HL-60 (cell line): Measurements from ENCODE around the gene PCDHB8.
"Not testable (repeated sequence)": the region's sequence is repeated elsewhere in the genome, so short reads cannot be mapped to it uniquely, and the experiment has no call there.

Experiments
- DNase-seq, 2 experiments: peaks; one replicate each; pipeline ENCODE4 v3.0.0-alpha.2; 2010 to 2020; ENCODE audit warnings: low read depth in 1 of 2, low spot score in 1 of 2
- H3K27ac ChIP-seq: fragments of 250-450 bp; sonication (Bioruptor Pico); replicated peaks from 2 replicates; pipeline ENCODE4 v1.5.1; 2020; ENCODE audit warnings: mild to moderate bottlenecking, moderate library complexity
- H3K27me3 ChIP-seq: fragments of 250-450 bp; sonication (Bioruptor Pico); 2 replicates; pipeline ENCODE4 v1.5.1; 2021; ENCODE audit warnings: mild to moderate bottlenecking, moderate library complexity; ENCODE audit not compliant: insufficient read depth, poor library complexity, severe bottlenecking
- H3K4me3 ChIP-seq: replicated peaks from 2 replicates; pipeline ENCODE4 v1.5.1; 2011; ENCODE audit warnings: mild to moderate bottlenecking, control low read depth, low read length; ENCODE audit not compliant: insufficient read depth
- GABPA ChIP-seq: IDR thresholded peaks from 2 replicates; pipeline ENCODE4 v1.6.1; 2012; ENCODE audit warnings: low read depth
- POLR2AphosphoS5 ChIP-seq: IDR thresholded peaks from 2 replicates; pipeline ENCODE4 v1.6.1; 2012; ENCODE audit warnings: low read depth
- SPI1 ChIP-seq: IDR thresholded peaks from 2 replicates; pipeline ENCODE4 v1.6.1; 2012; ENCODE audit warnings: low read depth, mild to moderate bottlenecking, borderline replicate concordance
- long read RNA-seq: library from polyadenylated mRNA; unstranded; transcript quantifications from one replicate; pipeline ENCODE4 v2.0.0, GENCODE V29; 2020
- TF ChIP-seq, protein P1 (sequence below): IDR thresholded peaks from 2 replicates; pipeline ENCODE4 v1.6.1; 2012; ENCODE audit warnings: low read depth; ENCODE audit not compliant: insufficient replicate concordance
- TF ChIP-seq, protein P2 (sequence below): IDR thresholded peaks from one replicate; pipeline ENCODE4 v1.5.1; 2011; ENCODE audit warnings: low read length, control low read depth, inconsistent platforms; ENCODE audit not compliant: insufficient read depth

The PCDHB8 gene
- long read RNA-seq = 0 reads

DNA sequence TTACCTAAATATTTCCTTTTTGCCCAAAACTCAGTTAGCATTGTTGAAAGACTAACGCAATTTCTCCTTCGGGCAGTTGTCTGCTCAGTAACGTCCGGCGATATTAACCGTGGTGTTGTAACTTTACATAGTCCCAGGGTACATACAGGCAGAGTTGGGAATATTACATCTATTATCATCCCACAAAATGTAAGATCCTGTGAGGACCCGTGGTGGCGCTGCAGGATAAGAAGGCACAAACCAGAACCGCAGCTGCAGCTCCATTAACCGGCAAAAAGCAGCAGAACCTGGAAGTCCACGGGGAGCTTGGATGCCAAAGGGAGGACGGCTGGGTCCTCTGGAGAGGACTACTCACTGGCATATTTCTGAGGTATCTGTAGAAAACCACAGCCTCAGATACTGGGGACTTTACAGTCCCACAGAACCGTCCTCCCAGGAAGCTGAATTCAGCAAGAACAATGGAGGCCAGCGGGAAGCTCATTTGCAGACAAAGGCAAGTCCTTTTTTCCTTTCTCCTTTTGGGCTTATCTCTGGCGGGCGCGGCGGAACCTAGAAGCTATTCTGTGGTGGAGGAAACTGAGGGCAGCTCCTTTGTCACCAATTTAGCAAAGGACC lies at the start of gene PCDHB8:
Gene PCDHB8, plus strand, starts transcription at position 214 of the 615 bp plus-strand sequence. Its CDS starts 245 bp downstream, at position 459.
- DNase-seq = peak in 1 of 2 experiments; percentile 12
- not testable (repeated sequence) for H3K27me3 ChIP-seq, H3K4me3 ChIP-seq

DNA sequence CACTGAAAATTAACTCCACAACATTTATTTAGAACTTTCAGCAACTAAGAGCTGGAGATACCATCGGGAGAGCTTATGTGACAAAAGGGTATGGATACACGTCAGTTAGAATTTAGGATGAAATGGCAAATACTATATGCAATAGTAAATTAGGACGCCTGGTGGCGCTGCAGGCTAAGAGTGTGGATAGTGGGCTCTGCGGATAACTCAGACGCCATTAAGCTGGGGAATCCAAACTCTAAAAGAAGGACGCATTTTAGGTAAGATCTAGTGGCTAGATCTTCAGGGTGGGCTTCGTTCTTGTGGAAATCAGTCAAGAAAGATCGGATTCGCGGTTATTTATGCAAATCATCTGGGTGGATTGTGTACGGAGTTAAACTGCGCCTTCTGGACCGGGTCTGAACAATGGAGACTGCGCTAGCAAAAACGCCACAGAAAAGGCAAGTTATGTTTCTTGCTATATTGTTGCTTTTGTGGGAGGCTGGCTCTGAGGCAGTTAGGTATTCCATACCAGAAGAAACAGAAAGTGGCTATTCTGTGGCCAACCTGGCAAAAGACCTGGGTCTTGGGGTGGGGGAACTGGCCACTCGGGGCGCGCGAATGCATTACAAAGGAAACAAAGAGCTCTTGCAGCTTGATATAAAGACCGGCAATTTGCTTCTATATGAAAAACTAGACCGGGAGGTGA lies 42.4 kb upstream of the PCDHB8 start, which contains the start of gene PCDHB5:
Gene PCDHB5, plus strand, starts transcription at position 177 of the 688 bp plus-strand sequence. Its CDS starts 229 bp downstream, at position 406.
- H3K27me3 ChIP-seq = no peaks in the 10 kb centered on the region
- DNase-seq = no peak
- no peak within 1 kb of the TSS for H3K4me3 ChIP-seq
- no peak within 1 kb of the TSS for H3K27ac ChIP-seq
- no peak for TF ChIP-seq GABPA
- no peak for TF ChIP-seq SPI1
- TF ChIP-seq, protein P1, sequence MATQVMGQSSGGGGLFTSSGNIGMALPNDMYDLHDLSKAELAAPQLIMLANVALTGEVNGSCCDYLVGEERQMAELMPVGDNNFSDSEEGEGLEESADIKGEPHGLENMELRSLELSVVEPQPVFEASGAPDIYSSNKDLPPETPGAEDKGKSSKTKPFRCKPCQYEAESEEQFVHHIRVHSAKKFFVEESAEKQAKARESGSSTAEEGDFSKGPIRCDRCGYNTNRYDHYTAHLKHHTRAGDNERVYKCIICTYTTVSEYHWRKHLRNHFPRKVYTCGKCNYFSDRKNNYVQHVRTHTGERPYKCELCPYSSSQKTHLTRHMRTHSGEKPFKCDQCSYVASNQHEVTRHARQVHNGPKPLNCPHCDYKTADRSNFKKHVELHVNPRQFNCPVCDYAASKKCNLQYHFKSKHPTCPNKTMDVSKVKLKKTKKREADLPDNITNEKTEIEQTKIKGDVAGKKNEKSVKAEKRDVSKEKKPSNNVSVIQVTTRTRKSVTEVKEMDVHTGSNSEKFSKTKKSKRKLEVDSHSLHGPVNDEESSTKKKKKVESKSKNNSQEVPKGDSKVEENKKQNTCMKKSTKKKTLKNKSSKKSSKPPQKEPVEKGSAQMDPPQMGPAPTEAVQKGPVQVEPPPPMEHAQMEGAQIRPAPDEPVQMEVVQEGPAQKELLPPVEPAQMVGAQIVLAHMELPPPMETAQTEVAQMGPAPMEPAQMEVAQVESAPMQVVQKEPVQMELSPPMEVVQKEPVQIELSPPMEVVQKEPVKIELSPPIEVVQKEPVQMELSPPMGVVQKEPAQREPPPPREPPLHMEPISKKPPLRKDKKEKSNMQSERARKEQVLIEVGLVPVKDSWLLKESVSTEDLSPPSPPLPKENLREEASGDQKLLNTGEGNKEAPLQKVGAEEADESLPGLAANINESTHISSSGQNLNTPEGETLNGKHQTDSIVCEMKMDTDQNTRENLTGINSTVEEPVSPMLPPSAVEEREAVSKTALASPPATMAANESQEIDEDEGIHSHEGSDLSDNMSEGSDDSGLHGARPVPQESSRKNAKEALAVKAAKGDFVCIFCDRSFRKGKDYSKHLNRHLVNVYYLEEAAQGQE = no peak
- TF ChIP-seq, protein P2, sequence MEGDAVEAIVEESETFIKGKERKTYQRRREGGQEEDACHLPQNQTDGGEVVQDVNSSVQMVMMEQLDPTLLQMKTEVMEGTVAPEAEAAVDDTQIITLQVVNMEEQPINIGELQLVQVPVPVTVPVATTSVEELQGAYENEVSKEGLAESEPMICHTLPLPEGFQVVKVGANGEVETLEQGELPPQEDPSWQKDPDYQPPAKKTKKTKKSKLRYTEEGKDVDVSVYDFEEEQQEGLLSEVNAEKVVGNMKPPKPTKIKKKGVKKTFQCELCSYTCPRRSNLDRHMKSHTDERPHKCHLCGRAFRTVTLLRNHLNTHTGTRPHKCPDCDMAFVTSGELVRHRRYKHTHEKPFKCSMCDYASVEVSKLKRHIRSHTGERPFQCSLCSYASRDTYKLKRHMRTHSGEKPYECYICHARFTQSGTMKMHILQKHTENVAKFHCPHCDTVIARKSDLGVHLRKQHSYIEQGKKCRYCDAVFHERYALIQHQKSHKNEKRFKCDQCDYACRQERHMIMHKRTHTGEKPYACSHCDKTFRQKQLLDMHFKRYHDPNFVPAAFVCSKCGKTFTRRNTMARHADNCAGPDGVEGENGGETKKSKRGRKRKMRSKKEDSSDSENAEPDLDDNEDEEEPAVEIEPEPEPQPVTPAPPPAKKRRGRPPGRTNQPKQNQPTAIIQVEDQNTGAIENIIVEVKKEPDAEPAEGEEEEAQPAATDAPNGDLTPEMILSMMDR = no peak
- TF ChIP-seq POLR2AphosphoS5 = no peak

More for the DNA sequence above, at the start of gene PCDHB8:
- not testable (repeated sequence) for H3K27ac ChIP-seq

DNA sequence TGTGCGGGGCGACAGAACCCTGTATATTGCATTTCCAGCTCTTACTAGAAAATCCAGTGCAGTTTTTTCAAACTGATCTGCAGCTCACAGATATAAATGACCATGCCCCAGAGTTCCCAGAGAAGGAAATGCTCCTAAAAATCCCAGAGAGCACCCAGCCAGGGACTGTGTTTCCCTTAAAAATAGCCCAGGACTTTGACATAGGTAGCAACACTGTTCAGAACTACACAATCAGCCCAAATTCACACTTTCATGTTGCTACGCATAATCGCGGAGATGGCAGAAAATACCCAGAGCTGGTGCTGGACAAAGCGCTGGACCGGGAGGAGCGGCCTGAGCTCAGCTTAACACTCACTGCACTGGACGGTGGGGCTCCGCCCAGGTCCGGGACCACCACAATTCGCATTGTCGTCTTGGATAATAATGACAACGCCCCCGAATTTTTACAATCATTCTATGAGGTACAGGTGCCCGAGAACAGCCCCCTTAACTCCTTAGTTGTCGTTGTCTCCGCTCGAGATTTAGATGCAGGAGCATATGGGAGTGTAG lies 41.8 kb upstream of the PCDHB8 start:
- Histone ChIP-seq H3K27me3 (no peaks in the 10 kb centered on the region), H3K4me3 (no peak overlapping the region), H3K27ac (no peak overlapping the region)
- TF ChIP-seq, protein P1 = no peak
- TF ChIP-seq POLR2AphosphoS5 (no peak), GABPA (no peak), SPI1 (no peak)
- TF ChIP-seq, protein P2 = no peak
- DNase-seq = no peak

DNA sequence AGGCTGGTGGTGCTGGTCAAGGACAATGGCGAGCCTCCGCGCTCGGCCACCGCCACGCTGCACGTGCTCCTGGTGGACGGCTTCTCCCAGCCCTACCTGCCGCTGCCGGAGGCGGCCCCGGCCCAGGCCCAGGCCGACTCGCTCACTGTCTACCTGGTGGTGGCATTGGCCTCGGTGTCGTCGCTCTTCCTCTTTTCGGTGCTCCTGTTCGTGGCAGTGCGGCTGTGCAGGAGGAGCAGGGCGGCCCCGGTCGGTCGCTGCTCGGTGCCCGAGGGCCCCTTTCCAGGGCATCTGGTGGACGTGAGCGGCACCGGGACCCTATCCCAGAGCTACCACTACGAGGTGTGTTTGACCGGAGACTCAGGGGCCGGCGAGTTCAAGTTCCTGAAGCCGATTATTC lies 40.2 kb upstream of the PCDHB8 start:
- DNase-seq, H3K27me3 ChIP-seq, H3K27ac ChIP-seq, H3K4me3 ChIP-seq: not testable (repeated sequence)
